HUDEP-2 (cell line): ENCODE results near the gene SYAP1.
"Not testable (repeated sequence)": the region's sequence is repeated elsewhere in the genome, so short reads cannot be mapped to it uniquely, and the experiment has no call there.

Experiments
- DNase-seq, 76 experiments: peaks; one replicate each; lab custom pipeline; 2025; ENCODE audit not compliant: unreplicated experiment in 76 of 76; lab: John Stamatoyannopoulos, UW

Gene SYAP1

DNA sequence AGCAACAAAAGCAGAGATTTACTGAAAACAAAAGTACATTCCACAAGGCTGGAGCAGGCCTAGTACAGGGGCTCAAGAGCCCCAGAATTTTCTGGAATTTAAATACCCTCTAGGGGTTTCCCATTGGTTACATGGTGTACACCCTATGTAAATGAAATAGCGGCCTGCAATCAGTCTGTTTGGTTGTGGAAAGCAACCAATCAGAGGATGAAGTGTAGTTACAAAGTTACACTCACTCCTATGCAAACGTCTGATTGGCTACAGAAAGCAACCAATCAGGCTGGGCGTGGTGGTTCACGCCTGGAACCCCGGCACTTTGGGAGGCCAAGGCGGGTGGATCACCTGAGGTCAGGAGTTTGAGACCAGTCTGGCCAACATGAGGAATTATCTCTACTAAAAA is 53.0 kb downstream of the SYAP1 start:
- peak in 2 of 76 experiments; percentile 0 to 1 for DNase-seq

DNA sequence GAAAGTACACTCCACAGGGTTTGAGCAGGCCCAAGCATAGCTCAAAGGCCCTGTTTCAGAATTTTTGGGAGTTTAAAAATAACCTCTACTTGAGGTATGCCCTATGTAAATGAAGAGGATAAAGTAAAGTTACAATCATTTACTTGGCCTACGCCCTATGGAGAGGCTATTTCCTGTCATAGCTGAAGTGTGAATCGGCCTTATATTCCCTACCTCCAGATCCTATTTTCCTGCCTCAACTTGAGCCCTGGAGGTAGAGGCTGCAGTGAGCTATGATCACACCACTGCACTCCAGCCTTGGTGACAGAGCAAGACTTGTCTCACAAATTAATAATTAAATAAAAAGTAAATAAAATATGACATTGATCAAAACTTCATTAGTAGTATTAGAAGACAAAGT is 55.3 kb downstream of the SYAP1 start:
- no peak for DNase-seq

- DNase-seq: no peak
These were observed 59.1 kb downstream of the SYAP1 start for GRCh38 chrX:16778545-16778944.

GRCh38 chrX:16778993-16779392 is 59.6 kb downstream of the SYAP1 start:
- no peak for DNase-seq

DNA sequence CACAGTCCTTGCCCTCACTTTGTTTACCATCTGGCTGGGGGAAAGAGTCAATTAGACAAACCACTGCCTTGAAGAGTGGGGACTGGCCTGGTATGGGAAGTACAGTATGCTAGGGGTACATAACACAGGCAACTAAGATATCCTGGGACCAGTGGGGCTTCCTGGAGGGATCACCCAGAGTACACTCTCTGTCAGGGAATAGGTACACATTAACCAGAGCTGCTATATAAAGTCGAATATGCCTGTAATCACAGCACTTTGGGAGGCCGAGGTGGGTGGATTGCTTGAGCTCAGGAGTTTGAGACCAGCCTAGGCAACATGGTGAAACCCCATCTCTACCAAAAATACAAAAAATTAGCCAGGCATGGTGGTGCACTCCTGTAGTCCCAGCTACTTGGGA is 60.4 kb downstream of the SYAP1 start:
- DNase-seq: not testable (repeated sequence)

GRCh38 chrX:16783452-16783851 is 64.0 kb downstream of the SYAP1 start:
- no peak for DNase-seq

- not testable (repeated sequence) for DNase-seq
These were observed 65.0 kb downstream of the SYAP1 start for GRCh38 chrX:16784440-16784839.

- peak in 2 of 76 experiments; percentile 0 to 19 for DNase-seq
These were observed 66.1 kb downstream of the SYAP1 start for GRCh38 chrX:16785247-16786138.

DNA sequence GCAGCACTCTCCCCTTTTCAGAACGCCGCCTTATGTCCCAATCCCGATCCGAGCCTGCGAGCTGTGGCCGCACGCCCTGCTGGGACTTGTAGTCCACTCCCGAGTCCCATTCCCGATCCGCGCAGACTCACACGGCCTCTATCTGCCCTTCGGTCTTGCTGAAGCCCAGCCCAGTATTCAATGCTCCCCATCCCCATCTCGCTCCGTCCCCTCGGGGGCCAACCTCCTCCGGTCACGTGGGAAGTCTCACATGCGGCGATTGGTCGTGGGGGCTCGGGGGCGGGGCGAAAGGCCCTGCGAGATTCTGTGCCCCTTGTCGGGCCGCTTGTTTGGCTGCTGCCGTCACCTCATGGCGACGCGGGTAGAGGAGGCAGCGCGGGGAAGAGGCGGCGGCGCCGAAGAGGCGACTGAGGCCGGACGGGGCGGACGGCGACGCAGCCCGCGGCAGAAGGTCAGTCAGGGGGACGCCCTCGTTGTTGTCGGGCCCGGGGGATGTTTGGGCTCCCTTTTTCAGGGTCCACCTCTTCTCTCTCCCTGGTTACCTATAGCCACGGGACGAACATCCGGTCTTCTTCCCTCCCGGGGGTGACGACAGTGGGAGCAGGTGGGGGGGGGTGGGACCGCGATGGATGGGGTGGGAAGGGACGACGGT is 66.9 kb downstream of the SYAP1 start, which contains the start of gene TXLNG:
Gene TXLNG, plus strand, starts transcription at position 328 of the 652 bp plus-strand sequence. Its CDS starts 22 bp downstream, at position 350.
- peak; percentile 15 to 96 (median 91) for DNase-seq

- DNase-seq: peak in 12 of 76 experiments; percentile 0 to 13 (median 2)
These were observed 67.7 kb downstream of the SYAP1 start for GRCh38 chrX:16786791-16787735.

- DNase-seq: no peak
These were observed 69.1 kb downstream of the SYAP1 start for GRCh38 chrX:16788477-16788876.

- DNase-seq: no peak
These were observed 76.9 kb downstream of the SYAP1 start for GRCh38 chrX:16796298-16796697.

GRCh38 chrX:16797358-16797757 is 77.9 kb downstream of the SYAP1 start:
- no peak for DNase-seq

DNA sequence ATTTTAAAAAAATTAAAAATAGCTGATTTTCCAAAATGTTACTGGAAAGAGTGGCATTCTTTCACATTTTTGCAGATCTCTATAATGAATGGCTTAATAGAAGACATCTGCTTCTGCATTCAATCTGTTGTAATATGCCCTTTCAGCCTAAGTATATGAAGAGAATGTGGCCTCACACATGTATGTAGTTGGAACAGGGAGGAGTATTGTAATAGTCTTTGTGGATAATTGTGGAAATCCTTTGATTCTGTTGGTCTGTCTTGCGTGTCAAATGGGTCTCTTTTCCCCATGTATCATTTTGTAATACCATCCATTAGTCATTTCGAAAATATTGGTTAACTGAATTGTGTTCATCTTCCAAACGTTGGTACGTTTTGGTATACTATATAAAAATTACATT is 78.4 kb downstream of the SYAP1 start:
- DNase-seq: no peak

DNA sequence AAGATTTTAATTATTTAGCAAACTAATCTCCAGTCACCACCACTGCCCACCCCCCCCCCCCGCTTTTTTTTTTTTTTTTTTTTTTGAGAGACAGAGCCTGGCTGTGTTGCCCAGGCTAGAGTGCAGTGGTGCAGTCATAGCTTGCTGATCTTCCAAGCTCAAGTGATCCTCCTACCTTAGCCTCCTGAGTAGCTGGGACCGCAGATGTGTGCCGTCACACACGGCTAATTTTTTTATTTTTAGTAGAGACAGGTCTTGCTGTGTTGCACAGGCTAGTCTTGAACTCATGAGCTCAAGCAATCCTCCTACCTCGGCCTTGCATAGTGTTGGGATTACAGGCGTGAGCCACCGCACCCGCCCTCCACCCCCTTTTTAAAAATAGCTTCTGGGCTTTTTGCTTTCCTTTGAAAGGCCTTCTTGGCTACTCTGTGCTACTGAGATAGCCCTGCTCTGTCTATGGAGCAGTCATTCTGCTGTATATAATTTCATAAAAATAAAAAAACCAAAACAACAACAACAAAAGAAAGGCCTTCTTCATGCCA is 85.6 kb downstream of the SYAP1 start:
- DNase-seq: no peak

DNA sequence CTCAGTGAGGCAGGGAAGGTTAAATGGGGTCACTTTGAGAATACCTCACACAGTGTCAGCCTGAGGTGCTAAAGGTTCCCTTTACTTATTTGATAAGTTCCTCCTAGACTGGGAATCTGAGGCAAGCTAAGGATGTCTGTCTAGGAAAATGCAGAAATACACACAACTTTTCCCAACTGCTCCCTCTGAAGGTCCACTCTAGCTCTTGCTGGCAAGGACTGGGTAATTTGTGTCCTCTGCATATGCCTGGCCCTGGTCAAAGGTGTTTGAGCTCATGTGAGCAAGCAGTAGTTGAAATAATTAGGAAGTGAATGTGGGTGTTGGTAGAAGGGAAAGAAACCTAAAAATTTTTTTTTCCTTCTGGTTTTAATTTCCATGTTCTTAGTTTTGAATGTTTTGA is 88.1 kb downstream of the SYAP1 start:
- no peak for DNase-seq

DNA sequence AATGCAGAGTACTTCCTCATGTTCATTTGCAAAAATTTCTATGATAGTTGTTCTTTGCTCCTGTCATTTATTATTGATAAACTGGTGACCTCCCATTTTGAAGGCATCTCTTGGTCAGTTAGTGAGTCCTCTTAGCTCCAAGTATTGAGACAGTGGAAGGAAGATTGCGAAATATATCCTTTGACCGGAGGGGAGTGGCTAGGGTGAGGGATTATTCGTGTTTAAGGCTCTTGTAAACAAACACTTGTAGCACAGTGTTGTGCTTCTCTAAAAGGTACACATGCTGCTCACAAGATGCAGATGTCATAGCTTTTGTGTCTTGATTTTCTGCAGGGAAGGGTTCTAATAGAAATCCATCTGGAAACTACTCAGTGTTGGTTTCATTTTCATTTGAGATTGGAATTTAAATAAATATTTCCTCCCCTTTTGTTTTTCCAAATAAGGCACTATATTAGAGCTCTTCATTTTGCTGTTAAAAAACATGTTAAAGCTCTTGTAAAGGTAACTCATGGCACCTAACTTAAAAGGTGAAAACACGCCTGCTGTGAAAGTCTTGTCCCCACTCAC is 88.6 kb downstream of the SYAP1 start:
- no peak for DNase-seq

- no peak for DNase-seq
These were observed 95.2 kb downstream of the SYAP1 start for GRCh38 chrX:16814597-16814996.
